Measurements from ENCODE around the gene ROBO1.

ROBO1 gene

DNA sequence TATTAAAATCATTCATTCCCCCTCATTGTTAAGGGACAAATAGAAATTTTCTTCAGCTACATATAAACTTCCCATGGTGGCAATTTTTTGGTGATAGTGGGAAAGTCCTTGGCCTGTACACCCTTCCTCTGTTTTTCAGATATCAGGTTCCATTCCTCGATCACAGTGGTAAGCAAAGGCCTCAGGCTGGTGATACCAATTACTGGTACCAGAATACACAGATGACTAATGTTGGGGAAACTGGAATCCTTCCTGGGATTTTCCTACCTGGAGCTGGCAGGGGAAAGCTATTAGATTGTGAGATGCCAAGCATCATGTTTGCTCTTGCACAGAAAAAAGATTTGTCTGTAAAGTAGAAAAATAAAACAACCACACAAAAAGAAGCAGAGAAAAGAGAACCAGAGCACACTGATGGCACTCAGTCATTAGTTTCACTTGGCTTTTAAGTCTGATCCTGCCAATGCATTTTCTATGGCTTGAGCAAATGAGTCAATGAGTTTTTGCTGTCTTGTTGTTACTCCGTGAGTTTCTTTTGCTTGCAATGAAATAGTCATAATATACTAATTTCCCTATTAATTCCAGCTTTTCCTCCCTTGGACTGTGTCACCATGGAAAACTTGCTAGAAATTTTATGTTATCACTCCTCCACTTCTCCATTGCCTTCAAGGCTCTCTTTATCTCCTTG, 795.0 kb downstream of the ROBO1 start:
- ChIA-PET POLR2A (ENCODE audit: low non-redundant PET) (no interaction called here), CTCF (no interaction called here)
- H3K27ac ChIP-seq: no peak overlapping the region
- DNase-seq (ENCODE audit: low spot score): peak; percentile 8
- TF ChIP-seq, protein P1, sequence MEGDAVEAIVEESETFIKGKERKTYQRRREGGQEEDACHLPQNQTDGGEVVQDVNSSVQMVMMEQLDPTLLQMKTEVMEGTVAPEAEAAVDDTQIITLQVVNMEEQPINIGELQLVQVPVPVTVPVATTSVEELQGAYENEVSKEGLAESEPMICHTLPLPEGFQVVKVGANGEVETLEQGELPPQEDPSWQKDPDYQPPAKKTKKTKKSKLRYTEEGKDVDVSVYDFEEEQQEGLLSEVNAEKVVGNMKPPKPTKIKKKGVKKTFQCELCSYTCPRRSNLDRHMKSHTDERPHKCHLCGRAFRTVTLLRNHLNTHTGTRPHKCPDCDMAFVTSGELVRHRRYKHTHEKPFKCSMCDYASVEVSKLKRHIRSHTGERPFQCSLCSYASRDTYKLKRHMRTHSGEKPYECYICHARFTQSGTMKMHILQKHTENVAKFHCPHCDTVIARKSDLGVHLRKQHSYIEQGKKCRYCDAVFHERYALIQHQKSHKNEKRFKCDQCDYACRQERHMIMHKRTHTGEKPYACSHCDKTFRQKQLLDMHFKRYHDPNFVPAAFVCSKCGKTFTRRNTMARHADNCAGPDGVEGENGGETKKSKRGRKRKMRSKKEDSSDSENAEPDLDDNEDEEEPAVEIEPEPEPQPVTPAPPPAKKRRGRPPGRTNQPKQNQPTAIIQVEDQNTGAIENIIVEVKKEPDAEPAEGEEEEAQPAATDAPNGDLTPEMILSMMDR (conservative IDR thresholded peaks at IDR 0.05; ENCODE audit: low read depth): no peak

- POLR2A ChIA-PET (ENCODE audit: low non-redundant PET): no interaction called here
- CTCF ChIA-PET: no interaction called here
- TF ChIP-seq, protein P1 (conservative IDR thresholded peaks at IDR 0.05; ENCODE audit: low read depth): no peak
- no peak for DNase-seq (ENCODE audit: low spot score)
- no peak overlapping the region for H3K27ac ChIP-seq
These were observed 797.1 kb downstream of the ROBO1 start for GRCh38 chr3:78970656-78971055.

DNA sequence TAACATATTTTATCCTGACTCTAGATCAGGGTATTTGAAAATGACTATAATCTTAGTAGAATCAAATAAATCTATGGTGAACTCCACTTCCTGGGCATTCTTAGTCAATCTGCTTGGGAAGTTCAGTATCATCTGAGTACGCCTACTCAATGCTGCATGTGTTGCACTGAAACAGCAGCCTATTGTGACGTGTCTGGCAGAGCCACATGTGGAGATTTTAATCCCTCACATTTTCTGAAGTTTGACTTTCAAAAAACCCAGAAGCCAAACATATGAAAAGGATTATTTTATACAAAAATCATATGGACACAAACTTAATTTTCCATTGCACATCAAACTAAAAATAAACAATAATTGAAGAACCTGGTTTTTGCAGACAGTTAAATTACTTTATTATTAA, 798.3 kb downstream of the ROBO1 start:
- ChIA-PET CTCF (no interaction called here), POLR2A (ENCODE audit: low non-redundant PET) (no interaction called here)

DNA sequence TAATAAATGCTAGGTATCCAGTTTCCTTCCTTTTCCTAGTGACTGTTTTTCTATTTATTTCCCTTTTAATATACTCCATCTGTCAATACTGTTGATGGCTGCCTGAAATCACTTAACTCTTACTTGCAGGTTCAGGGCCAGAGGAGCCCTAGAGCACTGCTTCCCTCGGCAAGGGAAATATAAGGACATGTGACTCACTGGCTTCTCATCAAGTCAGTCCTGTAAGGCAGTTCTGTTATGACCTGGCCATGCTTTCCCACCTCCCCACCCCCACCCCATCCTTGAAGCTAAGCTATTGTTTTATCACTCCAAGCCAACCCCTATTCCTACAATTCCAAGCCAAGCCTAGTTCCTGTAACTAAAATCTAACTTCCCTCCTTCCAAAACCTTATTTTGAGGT, 800.7 kb downstream of the ROBO1 start:
- CTCF ChIA-PET: no interaction called here
- POLR2A ChIA-PET (ENCODE audit: low non-redundant PET): no interaction called here
- TF ChIP-seq, protein P1 (conservative IDR thresholded peaks at IDR 0.05; ENCODE audit: low read depth): no peak
- H3K27ac ChIP-seq: no peak overlapping the region
- no peak for DNase-seq (ENCODE audit: low spot score)

More for the DNA sequence above, 798.3 kb downstream of the ROBO1 start:
- no peak overlapping the region for H3K27ac ChIP-seq
- DNase-seq (ENCODE audit: low spot score): no peak
- TF ChIP-seq, protein P1 (conservative IDR thresholded peaks at IDR 0.05; ENCODE audit: low read depth): no peak

DNA sequence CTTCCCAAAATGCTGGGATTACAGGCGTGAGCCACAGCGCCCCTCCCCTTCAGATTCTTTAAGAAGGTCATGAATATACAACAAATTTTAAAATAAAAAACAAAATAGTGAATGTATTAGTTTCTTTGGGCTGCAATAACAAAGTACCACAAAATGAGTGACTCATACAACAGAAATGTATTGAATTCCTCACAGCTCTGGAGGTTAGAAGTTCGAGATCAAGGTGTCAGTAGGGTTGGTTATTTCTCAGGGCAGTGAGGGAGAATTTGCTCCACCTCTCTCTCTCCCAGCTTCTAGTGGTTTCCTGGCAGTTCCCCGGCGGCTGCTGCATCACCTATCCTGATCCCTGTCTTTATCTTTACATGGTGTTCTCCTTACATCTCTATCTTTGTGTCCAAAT, 804.0 kb downstream of the ROBO1 start:
- TF ChIP-seq, protein P1 (conservative IDR thresholded peaks at IDR 0.05; ENCODE audit: low read depth): no peak
- no peak for DNase-seq (ENCODE audit: low spot score)
- ChIA-PET CTCF (no interaction called here), POLR2A (ENCODE audit: low non-redundant PET) (no interaction called here)
- no peak overlapping the region for H3K27ac ChIP-seq

- TF ChIP-seq, protein P1 (conservative IDR thresholded peaks at IDR 0.05; ENCODE audit: low read depth): no peak
- DNase-seq (ENCODE audit: low spot score): no peak
- POLR2A ChIA-PET (ENCODE audit: low non-redundant PET): no interaction called here
- CTCF ChIA-PET: no interaction called here
- H3K27ac ChIP-seq: no peak overlapping the region
These were observed 810.3 kb downstream of the ROBO1 start for GRCh38 chr3:78957456-78957855.

Data from RWPE1 (cell line).